ENCODE measurements around the gene UTS2B.

- TF ChIP-seq POLR2A (IDR thresholded peaks at IDR 0.05) = no peak
- no peak for TF ChIP-seq CTCF (IDR thresholded peaks at IDR 0.05)
- no peak for TF ChIP-seq EP300 (IDR thresholded peaks at IDR 0.05)
These were observed 17.8 kb upstream of the UTS2B start for GRCh38 chr3:191348098-191348497.

All from ovary (tissue), 3 donors.